ENCODE measurements around the gene PCARE. TPM values are rescaled to one million over a fixed set of nuclear protein-coding genes. Genes with fewer than 3 reads are reported as not detected.
"Not testable (repeated sequence)": the region's sequence is repeated elsewhere in the genome, so short reads cannot be mapped to it uniquely, and the experiment has no call there.

The PCARE gene
- total and polyA plus RNA-seq, 2 experiments from 2014 or later, result not detected

DNA sequence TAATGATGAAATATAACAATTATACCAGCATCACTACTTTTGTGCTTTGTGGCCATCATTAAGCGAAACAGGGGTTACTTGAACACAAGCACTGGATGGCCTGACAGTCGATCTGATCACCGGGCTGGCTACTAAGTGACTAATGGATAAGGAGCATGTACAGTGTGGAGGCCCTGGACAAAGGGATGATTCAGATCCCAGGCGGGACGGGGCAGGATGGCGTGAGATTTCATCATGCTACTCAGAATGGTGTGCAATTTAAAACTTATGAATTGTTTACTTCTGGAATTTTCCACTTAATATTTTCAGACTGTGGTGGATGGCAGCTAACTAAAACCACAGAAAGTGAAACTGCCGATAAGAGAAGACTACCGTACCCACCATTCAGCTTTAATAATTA is 33.9 kb upstream of the PCARE start:
- TF ChIP-seq JUNB (IDR thresholded peaks at IDR 0.05; ENCODE audit: unreplicated experiment) (no peak), EZH2phosphoT487 (IDR thresholded peaks at IDR 0.05; ENCODE audit: unreplicated experiment) (no peak), STAT1 (IDR thresholded peaks at IDR 0.05; ENCODE audit: unreplicated experiment) (no peak), POLR2AphosphoS5 (IDR thresholded peaks at IDR 0.05; ENCODE audit: low read depth) (no peak), CREB1 (CRISPR knock-in tag; IDR thresholded peaks at IDR 0.05; ENCODE audit: low read depth) (no peak), NANOG (IDR thresholded peaks at IDR 0.05; ENCODE audit: borderline replicate concordance) (no peak), ZNF114 (CRISPR knock-in tag; IDR thresholded peaks at IDR 0.05) (no peak)
- TF ChIP-seq, protein P1, sequence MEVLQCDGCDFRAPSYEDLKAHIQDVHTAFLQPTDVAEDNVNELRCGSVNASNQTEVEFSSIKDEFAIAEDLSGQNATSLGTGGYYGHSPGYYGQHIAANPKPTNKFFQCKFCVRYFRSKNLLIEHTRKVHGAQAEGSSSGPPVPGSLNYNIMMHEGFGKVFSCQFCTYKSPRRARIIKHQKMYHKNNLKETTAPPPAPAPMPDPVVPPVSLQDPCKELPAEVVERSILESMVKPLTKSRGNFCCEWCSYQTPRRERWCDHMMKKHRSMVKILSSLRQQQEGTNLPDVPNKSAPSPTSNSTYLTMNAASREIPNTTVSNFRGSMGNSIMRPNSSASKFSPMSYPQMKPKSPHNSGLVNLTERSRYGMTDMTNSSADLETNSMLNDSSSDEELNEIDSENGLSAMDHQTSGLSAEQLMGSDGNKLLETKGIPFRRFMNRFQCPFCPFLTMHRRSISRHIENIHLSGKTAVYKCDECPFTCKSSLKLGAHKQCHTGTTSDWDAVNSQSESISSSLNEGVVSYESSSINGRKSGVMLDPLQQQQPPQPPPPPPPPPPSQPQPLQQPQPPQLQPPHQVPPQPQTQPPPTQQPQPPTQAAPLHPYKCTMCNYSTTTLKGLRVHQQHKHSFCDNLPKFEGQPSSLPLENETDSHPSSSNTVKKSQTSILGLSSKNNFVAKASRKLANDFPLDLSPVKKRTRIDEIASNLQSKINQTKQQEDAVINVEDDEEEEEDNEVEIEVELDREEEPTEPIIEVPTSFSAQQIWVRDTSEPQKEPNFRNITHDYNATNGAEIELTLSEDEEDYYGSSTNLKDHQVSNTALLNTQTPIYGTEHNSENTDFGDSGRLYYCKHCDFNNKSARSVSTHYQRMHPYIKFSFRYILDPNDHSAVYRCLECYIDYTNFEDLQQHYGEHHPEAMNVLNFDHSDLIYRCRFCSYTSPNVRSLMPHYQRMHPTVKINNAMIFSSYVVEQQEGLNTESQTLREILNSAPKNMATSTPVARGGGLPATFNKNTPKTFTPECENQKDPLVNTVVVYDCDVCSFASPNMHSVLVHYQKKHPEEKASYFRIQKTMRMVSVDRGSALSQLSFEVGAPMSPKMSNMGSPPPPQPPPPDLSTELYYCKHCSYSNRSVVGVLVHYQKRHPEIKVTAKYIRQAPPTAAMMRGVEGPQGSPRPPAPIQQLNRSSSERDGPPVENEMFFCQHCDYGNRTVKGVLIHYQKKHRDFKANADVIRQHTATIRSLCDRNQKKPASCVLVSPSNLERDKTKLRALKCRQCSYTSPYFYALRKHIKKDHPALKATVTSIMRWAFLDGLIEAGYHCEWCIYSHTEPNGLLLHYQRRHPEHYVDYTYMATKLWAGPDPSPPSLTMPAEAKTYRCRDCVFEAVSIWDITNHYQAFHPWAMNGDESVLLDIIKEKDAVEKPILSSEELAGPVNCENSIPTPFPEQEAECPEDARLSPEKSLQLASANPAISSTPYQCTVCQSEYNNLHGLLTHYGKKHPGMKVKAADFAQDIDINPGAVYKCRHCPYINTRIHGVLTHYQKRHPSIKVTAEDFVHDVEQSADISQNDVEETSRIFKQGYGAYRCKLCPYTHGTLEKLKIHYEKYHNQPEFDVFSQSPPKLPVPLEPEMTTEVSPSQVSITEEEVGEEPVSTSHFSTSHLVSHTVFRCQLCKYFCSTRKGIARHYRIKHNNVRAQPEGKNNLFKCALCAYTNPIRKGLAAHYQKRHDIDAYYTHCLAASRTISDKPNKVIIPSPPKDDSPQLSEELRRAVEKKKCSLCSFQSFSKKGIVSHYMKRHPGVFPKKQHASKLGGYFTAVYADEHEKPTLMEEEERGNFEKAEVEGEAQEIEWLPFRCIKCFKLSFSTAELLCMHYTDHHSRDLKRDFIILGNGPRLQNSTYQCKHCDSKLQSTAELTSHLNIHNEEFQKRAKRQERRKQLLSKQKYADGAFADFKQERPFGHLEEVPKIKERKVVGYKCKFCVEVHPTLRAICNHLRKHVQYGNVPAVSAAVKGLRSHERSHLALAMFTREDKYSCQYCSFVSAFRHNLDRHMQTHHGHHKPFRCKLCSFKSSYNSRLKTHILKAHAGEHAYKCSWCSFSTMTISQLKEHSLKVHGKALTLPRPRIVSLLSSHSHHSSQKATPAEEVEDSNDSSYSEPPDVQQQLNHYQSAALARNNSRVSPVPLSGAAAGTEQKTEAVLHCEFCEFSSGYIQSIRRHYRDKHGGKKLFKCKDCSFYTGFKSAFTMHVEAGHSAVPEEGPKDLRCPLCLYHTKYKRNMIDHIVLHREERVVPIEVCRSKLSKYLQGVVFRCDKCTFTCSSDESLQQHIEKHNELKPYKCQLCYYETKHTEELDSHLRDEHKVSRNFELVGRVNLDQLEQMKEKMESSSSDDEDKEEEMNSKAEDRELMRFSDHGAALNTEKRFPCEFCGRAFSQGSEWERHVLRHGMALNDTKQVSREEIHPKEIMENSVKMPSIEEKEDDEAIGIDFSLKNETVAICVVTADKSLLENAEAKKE (CRISPR knock-in tag; IDR thresholded peaks at IDR 0.05), result no peak
- TF ChIP-seq, protein P2, sequence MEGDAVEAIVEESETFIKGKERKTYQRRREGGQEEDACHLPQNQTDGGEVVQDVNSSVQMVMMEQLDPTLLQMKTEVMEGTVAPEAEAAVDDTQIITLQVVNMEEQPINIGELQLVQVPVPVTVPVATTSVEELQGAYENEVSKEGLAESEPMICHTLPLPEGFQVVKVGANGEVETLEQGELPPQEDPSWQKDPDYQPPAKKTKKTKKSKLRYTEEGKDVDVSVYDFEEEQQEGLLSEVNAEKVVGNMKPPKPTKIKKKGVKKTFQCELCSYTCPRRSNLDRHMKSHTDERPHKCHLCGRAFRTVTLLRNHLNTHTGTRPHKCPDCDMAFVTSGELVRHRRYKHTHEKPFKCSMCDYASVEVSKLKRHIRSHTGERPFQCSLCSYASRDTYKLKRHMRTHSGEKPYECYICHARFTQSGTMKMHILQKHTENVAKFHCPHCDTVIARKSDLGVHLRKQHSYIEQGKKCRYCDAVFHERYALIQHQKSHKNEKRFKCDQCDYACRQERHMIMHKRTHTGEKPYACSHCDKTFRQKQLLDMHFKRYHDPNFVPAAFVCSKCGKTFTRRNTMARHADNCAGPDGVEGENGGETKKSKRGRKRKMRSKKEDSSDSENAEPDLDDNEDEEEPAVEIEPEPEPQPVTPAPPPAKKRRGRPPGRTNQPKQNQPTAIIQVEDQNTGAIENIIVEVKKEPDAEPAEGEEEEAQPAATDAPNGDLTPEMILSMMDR (conservative IDR thresholded peaks at IDR 0.05; ENCODE audit: low read depth in 2 of 2), result no peak
- peaks cover 13% of the 10 kb centered on the region for H3K27me3 ChIP-seq (ENCODE audit: insufficient read depth)
- no peaks in the 10 kb centered on the region for H4K20me1 ChIP-seq (replicated peaks; ENCODE audit: insufficient read depth)
- H3K4me3 ChIP-seq, result no peak overlapping the region
- H3K36me3 ChIP-seq (ENCODE audit: insufficient read depth), result no peaks in the 10 kb centered on the region
- H3K27ac Mint-ChIP-seq, result no peak overlapping the region
- H3K9me3 Mint-ChIP-seq, result no peaks in the 10 kb centered on the region
- H3K4me2 ChIP-seq, result no peak overlapping the region
- H3K79me2 ChIP-seq (replicated peaks; ENCODE audit: insufficient read depth), result no peaks in the 10 kb centered on the region
- no peak overlapping the region for H3K27ac ChIP-seq (ENCODE audit: low read depth)
- H3K27me3 Mint-ChIP-seq (ENCODE audit: insufficient read depth, low read depth, poor library complexity), result peaks cover 8% of the 10 kb centered on the region
- no peak overlapping the region for H2AFZ ChIP-seq
- H3K9me2 ChIP-seq (ENCODE audit: insufficient read depth), result no peaks in the 10 kb centered on the region
- no peak for DNase-seq (ENCODE audit: low spot score)
- H3K36me3 Mint-ChIP-seq (ENCODE audit: low read depth), result no peaks in the 10 kb centered on the region
- no peak overlapping the region for H3K4me3 Mint-ChIP-seq
- ATAC-seq, result no peak
- H3K4me1 Mint-ChIP-seq, result no peaks in the 10 kb centered on the region
- H3F3A ChIP-seq (replicated peaks; ENCODE audit: low read depth), result no peaks in the 10 kb centered on the region
- H3K4me1 ChIP-seq (ENCODE audit: insufficient read depth), result no peaks in the 10 kb centered on the region

DNA sequence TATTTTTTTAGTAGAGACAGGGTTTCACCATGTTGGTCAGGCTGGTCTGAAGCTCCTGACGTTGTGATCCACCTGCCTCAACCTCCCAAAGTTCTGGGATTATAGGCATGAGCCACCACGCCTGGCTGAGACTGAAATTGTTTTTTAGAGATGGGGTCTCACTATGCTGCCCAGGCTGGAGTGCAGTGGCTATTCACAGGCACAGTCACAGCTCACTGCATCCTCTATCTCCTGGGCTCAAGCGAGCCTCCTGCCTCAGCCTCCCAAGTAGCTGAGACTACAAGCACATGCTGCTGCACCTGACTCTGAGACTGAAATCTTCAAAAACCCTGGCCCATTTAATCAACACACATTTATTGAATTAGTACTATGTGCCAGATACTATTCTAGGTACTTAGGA is 33.2 kb upstream of the PCARE start:
- not testable (repeated sequence) for H3F3A ChIP-seq (replicated peaks; ENCODE audit: low read depth); H3K36me3 Mint-ChIP-seq (ENCODE audit: low read depth); H3K9me2 ChIP-seq (ENCODE audit: insufficient read depth); H3K4me3 Mint-ChIP-seq; ATAC-seq; H4K20me1 ChIP-seq (replicated peaks; ENCODE audit: insufficient read depth); H3K79me2 ChIP-seq (replicated peaks; ENCODE audit: insufficient read depth); H3K4me3 ChIP-seq; H3K36me3 ChIP-seq (ENCODE audit: insufficient read depth); H3K9me3 Mint-ChIP-seq; H3K27ac Mint-ChIP-seq; H2AFZ ChIP-seq; H3K4me2 ChIP-seq; H3K27me3 Mint-ChIP-seq (ENCODE audit: insufficient read depth, low read depth, poor library complexity); H3K27ac ChIP-seq (ENCODE audit: low read depth); H3K4me1 ChIP-seq (ENCODE audit: insufficient read depth); H3K4me1 Mint-ChIP-seq; H3K27me3 ChIP-seq (ENCODE audit: insufficient read depth); DNase-seq (ENCODE audit: low spot score)
